Adrenal gland (tissue), 5 donors: ENCODE measurements around the gene EFCAB8.

Source experiments
- POLR2A ChIP-seq, 2 donors: fragments of 450-650 bp; IDR thresholded peaks; one replicate each; pipeline ENCODE4 v1.6.1; 2017; ENCODE audit warnings: antibody characterized with exemption in 2 of 2, mild to moderate bottlenecking in 2 of 2, moderate library complexity in 1 of 2
- TF ChIP-seq, protein P1 (sequence below), 6 experiments: fragments of 450-650 bp in 4 of 6; fragments of 200-600 bp in 2 of 6; sonication (generic) in 1 of 6; IDR thresholded peaks; 1 replicate in 5 of 6; 2 replicates in 1 of 6; pipeline versions ENCODE4 v1.5.1 to v1.8.0; 2016 to 2021; ENCODE audit warnings: antibody characterized with exemption in 6 of 6, mild to moderate bottlenecking in 2 of 6, moderate library complexity in 1 of 6
- donor health status: DM: no; HTN: no; CAD: no.

DNA sequence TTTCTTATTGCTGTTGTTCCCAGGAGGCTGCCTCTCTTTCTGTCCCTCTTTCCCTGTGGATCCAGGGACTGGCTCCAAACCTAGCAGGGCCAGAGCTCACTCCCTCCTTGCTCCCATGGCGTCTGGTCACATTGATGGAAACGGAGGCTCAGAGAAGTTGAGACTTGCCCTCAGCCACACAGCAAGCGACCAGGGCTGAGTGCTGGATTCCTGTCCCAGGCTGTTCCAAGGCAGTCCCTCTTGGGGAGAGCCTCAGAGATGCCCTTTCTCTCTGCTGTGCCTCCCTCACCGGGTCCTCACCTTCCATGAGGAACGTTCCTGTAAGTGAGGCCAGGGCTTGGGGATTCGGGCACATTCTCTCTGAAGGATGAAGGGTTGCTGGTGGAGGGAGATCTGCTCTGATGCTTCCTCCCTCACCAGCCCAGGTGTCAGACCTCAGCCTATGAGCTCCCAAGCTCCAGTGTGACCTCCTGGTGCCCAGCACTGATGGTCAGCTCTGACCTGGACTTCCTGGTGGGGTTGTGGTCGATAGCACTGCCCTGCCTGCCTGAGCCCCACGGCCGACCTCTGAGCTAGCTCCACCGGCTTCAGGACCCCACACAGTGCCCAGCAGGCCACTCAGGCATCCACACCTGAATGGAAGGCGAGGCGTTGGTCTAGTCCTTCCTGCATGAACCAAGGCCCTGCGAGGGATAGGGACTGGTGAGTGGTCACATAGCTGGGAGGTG lies 118.7 kb downstream of the EFCAB8 start:
- TF ChIP-seq, protein P1, sequence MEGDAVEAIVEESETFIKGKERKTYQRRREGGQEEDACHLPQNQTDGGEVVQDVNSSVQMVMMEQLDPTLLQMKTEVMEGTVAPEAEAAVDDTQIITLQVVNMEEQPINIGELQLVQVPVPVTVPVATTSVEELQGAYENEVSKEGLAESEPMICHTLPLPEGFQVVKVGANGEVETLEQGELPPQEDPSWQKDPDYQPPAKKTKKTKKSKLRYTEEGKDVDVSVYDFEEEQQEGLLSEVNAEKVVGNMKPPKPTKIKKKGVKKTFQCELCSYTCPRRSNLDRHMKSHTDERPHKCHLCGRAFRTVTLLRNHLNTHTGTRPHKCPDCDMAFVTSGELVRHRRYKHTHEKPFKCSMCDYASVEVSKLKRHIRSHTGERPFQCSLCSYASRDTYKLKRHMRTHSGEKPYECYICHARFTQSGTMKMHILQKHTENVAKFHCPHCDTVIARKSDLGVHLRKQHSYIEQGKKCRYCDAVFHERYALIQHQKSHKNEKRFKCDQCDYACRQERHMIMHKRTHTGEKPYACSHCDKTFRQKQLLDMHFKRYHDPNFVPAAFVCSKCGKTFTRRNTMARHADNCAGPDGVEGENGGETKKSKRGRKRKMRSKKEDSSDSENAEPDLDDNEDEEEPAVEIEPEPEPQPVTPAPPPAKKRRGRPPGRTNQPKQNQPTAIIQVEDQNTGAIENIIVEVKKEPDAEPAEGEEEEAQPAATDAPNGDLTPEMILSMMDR (IDR thresholded peaks at IDR 0.05): no peak
- TF ChIP-seq POLR2A (IDR thresholded peaks at IDR 0.05): no peak
